ENCODE measurements around the gene SNTG2. TPM values are rescaled to one million over a fixed set of nuclear protein-coding genes. Genes with fewer than 3 reads are reported as not detected.
"Not testable (repeated sequence)": the region's sequence is repeated elsewhere in the genome, so short reads cannot be mapped to it uniquely, and the experiment has no call there.

SNTG2 gene
- total and polyA plus RNA-seq, 4 donors, result 1.5 to 4.2 (median 1.9) TPM

GRCh38 chr2:1377473-1377872 is 426.8 kb downstream of the SNTG2 start:
- H3K9me3 ChIP-seq (ENCODE audit: control insufficient read depth, insufficient read depth, low read length), result no peaks in the 10 kb centered on the region
- 94% methylated on average over 4 of the region's 6 CpGs for WGBS (ENCODE audit: insufficient coverage)
- DNase-seq (ENCODE audit: low read depth in 4 of 6, low spot score in 6 of 6), result no peak

GRCh38 chr2:1378456-1379150 is 428.0 kb downstream of the SNTG2 start:
- Histone ChIP-seq H3K9me3 (ENCODE audit: control insufficient read depth, insufficient read depth, low read length) (no peaks in the 10 kb centered on the region), H3K36me3 (ENCODE audit: control insufficient read depth, insufficient read depth, low read length) (no peaks in the 10 kb centered on the region), H3K4me1 (ENCODE audit: control insufficient read depth, insufficient read depth, low read length) (no peaks in the 10 kb centered on the region), H3K4me3 (ENCODE audit: low read depth, low read length) (no peak overlapping the region), H3K27ac (ENCODE audit: low read depth, low read length) (no peak overlapping the region), H3K27me3 (ENCODE audit: control insufficient read depth, insufficient read depth, low read length) (no peaks in the 10 kb centered on the region)
- no peak for DNase-seq (ENCODE audit: low read depth in 4 of 6, low spot score in 6 of 6)
- WGBS (ENCODE audit: insufficient coverage), result 89% methylated on average over 16 of the region's 17 CpGs

More at GRCh38 chr2:1377473-1377872, 426.8 kb downstream of the SNTG2 start:
- Histone ChIP-seq H3K27me3 (ENCODE audit: control insufficient read depth, insufficient read depth, low read length) (no peaks in the 10 kb centered on the region), H3K4me1 (ENCODE audit: control insufficient read depth, insufficient read depth, low read length) (no peaks in the 10 kb centered on the region), H3K27ac (ENCODE audit: low read depth, low read length) (no peak overlapping the region), H3K36me3 (ENCODE audit: control insufficient read depth, insufficient read depth, low read length) (no peaks in the 10 kb centered on the region), H3K4me3 (ENCODE audit: low read depth, low read length) (no peak overlapping the region)

GRCh38 chr2:1381644-1382043 is 431.0 kb downstream of the SNTG2 start:
- no CpG with 5 or more reads among the region's 3 CpGs for WGBS (ENCODE audit: insufficient coverage)
- H3K27me3 ChIP-seq (ENCODE audit: control insufficient read depth, insufficient read depth, low read length), result no peaks in the 10 kb centered on the region
- no peaks in the 10 kb centered on the region for H3K36me3 ChIP-seq (ENCODE audit: control insufficient read depth, insufficient read depth, low read length)
- H3K27ac ChIP-seq (ENCODE audit: low read depth, low read length), result no peak overlapping the region
- H3K9me3 ChIP-seq (ENCODE audit: control insufficient read depth, insufficient read depth, low read length), result no peaks in the 10 kb centered on the region
- H3K4me1 ChIP-seq (ENCODE audit: control insufficient read depth, insufficient read depth, low read length), result no peaks in the 10 kb centered on the region
- no peak overlapping the region for H3K4me3 ChIP-seq (ENCODE audit: low read depth, low read length)
- no peak for DNase-seq (ENCODE audit: low read depth in 4 of 6, low spot score in 6 of 6)

GRCh38 chr2:1387954-1388725 is 437.5 kb downstream of the SNTG2 start:
- not testable (repeated sequence) for H3K4me1 ChIP-seq (ENCODE audit: control insufficient read depth, insufficient read depth, low read length); H3K4me3 ChIP-seq (ENCODE audit: low read depth, low read length); H3K27ac ChIP-seq (ENCODE audit: low read depth, low read length); H3K27me3 ChIP-seq (ENCODE audit: control insufficient read depth, insufficient read depth, low read length); H3K36me3 ChIP-seq (ENCODE audit: control insufficient read depth, insufficient read depth, low read length); DNase-seq (ENCODE audit: low read depth in 4 of 6, low spot score in 6 of 6); H3K9me3 ChIP-seq (ENCODE audit: control insufficient read depth, insufficient read depth, low read length)
- WGBS (ENCODE audit: insufficient coverage), result 81% methylated on average over 16 of the region's 18 CpGs

- not testable (repeated sequence) for H3K4me3 ChIP-seq (ENCODE audit: low read depth, low read length); H3K27me3 ChIP-seq (ENCODE audit: control insufficient read depth, insufficient read depth, low read length); H3K4me1 ChIP-seq (ENCODE audit: control insufficient read depth, insufficient read depth, low read length); DNase-seq (ENCODE audit: low read depth in 4 of 6, low spot score in 6 of 6); H3K9me3 ChIP-seq (ENCODE audit: control insufficient read depth, insufficient read depth, low read length); H3K36me3 ChIP-seq (ENCODE audit: control insufficient read depth, insufficient read depth, low read length); H3K27ac ChIP-seq (ENCODE audit: low read depth, low read length)
- 100% methylated on average over 3 of the region's 6 CpGs for WGBS (ENCODE audit: insufficient coverage)
Observed at GRCh38 chr2:1390118-1390517, 439.5 kb downstream of the SNTG2 start.

- no CpG with 5 or more reads among the region's 2 CpGs for WGBS (ENCODE audit: insufficient coverage)
- no peaks in the 10 kb centered on the region for H3K9me3 ChIP-seq (ENCODE audit: control insufficient read depth, insufficient read depth, low read length)
- DNase-seq (ENCODE audit: low read depth in 4 of 6, low spot score in 6 of 6), result no peak
- no peak overlapping the region for H3K27ac ChIP-seq (ENCODE audit: low read depth, low read length)
- no peak overlapping the region for H3K4me3 ChIP-seq (ENCODE audit: low read depth, low read length)
- no peaks in the 10 kb centered on the region for H3K36me3 ChIP-seq (ENCODE audit: control insufficient read depth, insufficient read depth, low read length)
- H3K27me3 ChIP-seq (ENCODE audit: control insufficient read depth, insufficient read depth, low read length), result no peaks in the 10 kb centered on the region
- H3K4me1 ChIP-seq (ENCODE audit: control insufficient read depth, insufficient read depth, low read length), result no peaks in the 10 kb centered on the region
Observed at GRCh38 chr2:1393321-1393720, 442.7 kb downstream of the SNTG2 start.

- Histone ChIP-seq H3K27me3 (ENCODE audit: control insufficient read depth, insufficient read depth, low read length) (no peaks in the 10 kb centered on the region), H3K27ac (ENCODE audit: low read depth, low read length) (no peak overlapping the region), H3K36me3 (ENCODE audit: control insufficient read depth, insufficient read depth, low read length) (no peaks in the 10 kb centered on the region), H3K9me3 (ENCODE audit: control insufficient read depth, insufficient read depth, low read length) (no peaks in the 10 kb centered on the region), H3K4me1 (ENCODE audit: control insufficient read depth, insufficient read depth, low read length) (no peaks in the 10 kb centered on the region), H3K4me3 (ENCODE audit: low read depth, low read length) (no peak overlapping the region)
- DNase-seq (ENCODE audit: low read depth in 4 of 6, low spot score in 6 of 6), result no peak
- 94% methylated on average over 2 of the region's 7 CpGs for WGBS (ENCODE audit: insufficient coverage)
Observed at GRCh38 chr2:1394709-1395408, 444.2 kb downstream of the SNTG2 start.

- no peaks in the 10 kb centered on the region for H3K36me3 ChIP-seq (ENCODE audit: control insufficient read depth, insufficient read depth, low read length)
- no peak overlapping the region for H3K4me3 ChIP-seq (ENCODE audit: low read depth, low read length)
- H3K27ac ChIP-seq (ENCODE audit: low read depth, low read length), result no peak overlapping the region
- no peaks in the 10 kb centered on the region for H3K9me3 ChIP-seq (ENCODE audit: control insufficient read depth, insufficient read depth, low read length)
- 76% methylated on average over 4 of the region's 4 CpGs for WGBS (ENCODE audit: insufficient coverage)
- no peaks in the 10 kb centered on the region for H3K27me3 ChIP-seq (ENCODE audit: control insufficient read depth, insufficient read depth, low read length)
- H3K4me1 ChIP-seq (ENCODE audit: control insufficient read depth, insufficient read depth, low read length), result no peaks in the 10 kb centered on the region
- DNase-seq (ENCODE audit: low read depth in 4 of 6, low spot score in 6 of 6), result no peak
Observed at GRCh38 chr2:1397350-1397749, 446.7 kb downstream of the SNTG2 start.

- Histone ChIP-seq H3K9me3 (ENCODE audit: control insufficient read depth, insufficient read depth, low read length) (no peaks in the 10 kb centered on the region), H3K27ac (ENCODE audit: low read depth, low read length) (no peak overlapping the region), H3K36me3 (ENCODE audit: control insufficient read depth, insufficient read depth, low read length) (no peaks in the 10 kb centered on the region), H3K4me1 (ENCODE audit: control insufficient read depth, insufficient read depth, low read length) (no peaks in the 10 kb centered on the region), H3K4me3 (ENCODE audit: low read depth, low read length) (no peak overlapping the region), H3K27me3 (ENCODE audit: control insufficient read depth, insufficient read depth, low read length) (no peaks in the 10 kb centered on the region)
- DNase-seq (ENCODE audit: low read depth in 4 of 6, low spot score in 6 of 6), result no peak
- WGBS (ENCODE audit: insufficient coverage), result 92% methylated on average over 7 of the region's 7 CpGs
Observed at GRCh38 chr2:1398191-1398590, 447.5 kb downstream of the SNTG2 start.

Data from spinal cord (tissue), 10 donors.